Activated CD4-positive, alpha-beta T cell treated with anti-CD3 and anti-CD28 coated beads, Interleukin-2, Interleukin-4, amounts not matched to agents 100 ng/mL and 50 ng/mL, durations not matched to agents 16 hours and 8 hours (primary cell): ENCODE data around the gene ZDHHC22.

ENCODE experiments used
- DNase-seq: peaks from one replicate; pipeline ENCODE4 v3.0.0-alpha.2; 2020; ENCODE audit warnings: low spot score

ZDHHC22 gene

GRCh38 chr14:77157740-77158139 lies 16.1 kb upstream of the ZDHHC22 start:
- DNase-seq, result no peak

- DNase-seq, result no peak
Observed at GRCh38 chr14:77155083-77155482, 13.5 kb upstream of the ZDHHC22 start.

DNA sequence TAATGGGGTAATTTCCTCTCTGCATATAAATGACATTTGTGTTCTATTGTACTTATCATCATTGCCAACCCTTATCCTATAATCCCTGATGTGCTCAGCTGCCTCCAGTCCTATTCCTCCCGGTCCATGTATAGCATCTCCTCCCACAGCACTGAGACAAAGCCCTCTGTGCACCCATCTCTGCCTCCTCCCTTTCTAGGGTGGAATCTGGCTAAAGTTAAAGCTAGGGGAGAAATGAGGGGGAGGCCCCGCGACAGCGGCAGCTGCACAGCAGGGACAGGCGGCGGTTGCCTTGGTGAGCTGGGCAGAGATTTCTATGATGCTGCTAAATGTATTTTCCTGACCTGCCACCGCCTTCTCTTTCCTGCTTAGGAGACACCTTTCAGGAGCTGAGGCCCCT lies 12.8 kb upstream of the ZDHHC22 start:
- DNase-seq, result no peak

GRCh38 chr14:77153802-77154201 lies 12.2 kb upstream of the ZDHHC22 start:
- DNase-seq, result no peak

DNA sequence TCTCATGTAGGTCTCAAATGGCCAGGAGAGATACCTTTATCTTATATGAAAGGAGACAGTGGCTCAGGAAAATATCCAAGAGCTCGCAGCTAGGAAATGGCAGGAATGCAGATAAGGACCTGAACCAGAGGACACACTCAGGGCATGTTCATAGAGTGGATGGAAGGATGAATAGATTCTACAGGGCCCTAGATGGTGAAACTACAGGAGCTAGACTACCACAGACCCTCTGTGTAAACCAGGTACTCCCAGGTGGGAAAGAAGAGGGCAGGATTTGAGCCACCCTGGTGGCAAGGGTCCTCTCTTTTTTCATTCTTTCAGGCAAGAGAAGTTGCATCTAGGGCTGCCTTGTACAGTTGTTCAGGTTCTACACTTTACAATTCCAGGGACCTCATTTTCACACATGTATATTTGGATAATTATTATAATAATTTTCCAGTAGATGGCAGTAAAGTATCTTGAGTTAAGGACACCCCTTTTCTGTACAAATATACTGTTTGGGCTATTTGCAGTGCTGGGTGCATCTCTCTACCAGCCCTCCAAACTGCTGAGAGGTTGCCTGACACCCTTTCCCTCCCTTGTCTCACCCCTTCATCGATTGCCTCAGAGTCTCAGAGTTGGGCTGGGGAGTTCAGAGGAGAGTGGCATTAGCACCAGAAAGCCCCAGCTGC lies 10.5 kb upstream of the ZDHHC22 start:
- peak; percentile 27 for DNase-seq

- DNase-seq, result no peak
Observed at GRCh38 chr14:77151245-77151644, 9.7 kb upstream of the ZDHHC22 start.

GRCh38 chr14:77148510-77149231 lies 7.1 kb upstream of the ZDHHC22 start:
- DNase-seq, result no peak

- DNase-seq, result no peak
Observed at GRCh38 chr14:77145975-77146740, 4.6 kb upstream of the ZDHHC22 start.

DNA sequence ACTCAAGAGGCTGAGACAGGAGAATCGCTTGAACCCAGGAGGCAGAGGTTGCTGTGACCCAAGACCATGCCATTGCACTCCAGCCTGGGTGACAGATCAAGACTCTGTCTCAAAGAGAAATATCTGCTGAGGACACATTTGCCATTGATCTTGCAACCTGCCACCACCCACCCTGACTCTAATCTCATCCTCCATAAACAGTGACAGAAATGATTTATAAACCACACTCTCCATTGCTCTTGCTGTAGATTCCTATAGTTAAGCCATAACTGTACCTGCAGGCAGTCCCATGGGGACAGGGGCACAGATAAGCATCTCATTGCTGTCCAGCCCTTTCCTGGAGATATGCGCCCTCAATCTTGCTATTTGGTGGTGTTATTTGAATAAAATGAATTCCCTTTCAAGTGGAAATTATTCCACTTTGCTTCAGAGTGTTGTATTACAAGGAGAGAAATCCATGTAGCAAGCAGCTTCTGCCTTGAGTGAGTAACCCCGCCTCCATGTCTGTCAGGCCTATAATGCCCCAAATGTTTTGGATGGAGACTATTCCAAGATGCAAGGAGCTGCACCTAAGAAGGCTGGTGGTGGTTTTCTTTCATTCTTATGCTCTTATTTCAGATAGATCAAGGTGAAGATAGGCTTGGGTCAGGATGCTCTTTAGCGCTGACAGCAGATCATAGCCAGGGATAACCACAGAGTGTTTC lies 3.0 kb upstream of the ZDHHC22 start:
- DNase-seq, result no peak

GRCh38 chr14:77143071-77143470 lies 1.5 kb upstream of the ZDHHC22 start:
- no peak for DNase-seq

DNA sequence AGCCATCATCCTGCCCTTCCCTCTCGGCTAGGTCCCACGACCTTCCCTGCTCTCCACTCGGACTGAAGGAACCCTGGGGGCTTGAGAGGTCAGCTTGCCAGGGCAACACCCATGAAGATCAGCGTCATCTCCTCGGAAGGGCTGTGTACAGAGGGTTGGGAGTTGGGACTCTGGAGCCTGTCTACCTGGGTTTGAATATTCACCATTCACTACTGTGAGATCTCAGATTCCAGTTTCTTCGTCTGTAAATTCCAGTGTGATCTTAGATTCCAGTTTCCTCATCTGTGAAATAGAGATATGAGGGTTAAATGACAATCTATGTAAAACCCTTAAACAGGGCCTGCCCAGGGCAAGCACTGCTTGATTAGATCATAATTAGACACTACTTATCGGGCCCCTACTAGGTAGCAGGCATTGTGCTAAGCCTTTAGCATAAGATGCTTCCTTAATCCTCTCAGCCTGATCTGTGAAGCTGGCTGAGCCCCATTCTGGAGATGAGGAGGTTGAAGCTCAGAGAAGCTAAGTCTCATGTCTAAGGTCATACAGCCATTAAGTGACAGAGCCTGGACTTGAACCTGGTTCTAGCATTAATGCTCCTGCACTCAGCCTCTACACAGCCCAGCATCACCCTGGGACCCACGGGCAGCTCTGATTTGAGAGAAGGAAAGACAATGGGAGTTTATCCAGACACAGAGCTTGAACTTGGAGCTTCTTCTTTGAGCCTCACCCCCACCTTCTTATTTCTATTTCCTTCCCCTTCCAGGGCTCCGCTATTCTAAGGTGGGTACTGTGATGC lies 612 bp upstream of the ZDHHC22 start:
- no peak for DNase-seq

DNA sequence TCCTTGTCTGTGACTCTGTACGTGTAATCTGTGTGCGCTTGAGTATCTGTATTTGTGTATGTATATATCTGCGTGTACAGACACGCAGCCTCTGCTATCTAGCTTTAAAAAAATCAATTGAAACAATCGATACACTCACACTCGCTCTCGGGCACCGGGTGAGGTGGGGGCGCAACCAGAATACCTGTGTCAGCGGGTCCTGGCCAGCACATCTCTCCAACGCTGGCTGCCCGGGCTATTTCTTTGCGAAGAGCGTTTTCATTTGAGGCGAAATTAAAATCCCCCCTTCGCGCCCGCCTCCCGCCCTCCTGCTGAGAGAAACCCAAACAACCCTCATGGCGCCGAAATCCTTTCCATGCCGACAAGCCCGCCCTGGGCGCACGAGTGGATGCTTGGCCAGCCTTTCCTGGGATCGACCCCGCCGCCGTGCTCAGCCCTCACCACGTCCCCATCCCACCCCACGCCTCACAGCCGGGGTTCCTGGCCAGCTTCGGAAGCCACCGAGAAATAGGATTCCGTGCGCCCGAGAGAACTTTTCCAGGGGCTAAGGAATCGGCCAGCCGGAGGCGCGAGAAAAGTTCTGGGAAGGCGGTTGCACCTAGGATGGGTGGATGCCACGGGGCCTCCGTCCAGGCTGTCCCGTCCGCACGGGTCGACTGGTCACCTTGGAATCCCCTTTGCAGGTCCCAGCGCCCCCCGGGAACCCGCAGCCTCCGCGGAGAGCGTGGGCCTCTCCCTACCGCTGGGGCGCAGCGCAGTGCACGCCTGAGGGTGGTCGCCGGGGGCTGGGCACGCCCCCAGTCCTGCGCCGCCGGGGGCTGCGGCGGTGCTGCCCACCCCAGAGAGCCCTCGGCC lies 1.0 kb downstream of the ZDHHC22 start:
- no peak for DNase-seq

- peak; percentile 52 for DNase-seq
Observed at GRCh38 chr14:77139540-77140358, 1.8 kb downstream of the ZDHHC22 start.

DNA sequence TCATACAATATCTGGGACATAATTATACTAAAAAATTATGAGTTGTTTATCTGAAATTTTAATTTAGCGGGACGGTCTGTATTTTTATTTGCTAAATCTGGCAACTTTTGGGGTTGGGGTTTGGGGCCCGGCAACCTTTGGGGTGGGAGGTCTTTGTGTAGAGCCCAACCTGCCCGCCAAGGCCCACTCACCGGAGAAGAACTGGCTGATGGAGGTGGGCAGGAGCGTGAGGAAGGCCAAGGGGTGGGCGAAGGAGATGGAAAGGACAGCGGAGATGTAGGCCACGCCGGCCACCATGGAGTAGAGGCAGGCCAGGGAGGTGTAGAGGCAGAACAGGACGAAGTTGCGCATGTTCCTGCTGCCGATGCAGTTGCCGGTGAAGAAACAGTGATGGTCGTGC lies 2.6 kb downstream of the ZDHHC22 start:
- no peak for DNase-seq

- peak; percentile 60 for DNase-seq
Observed at GRCh38 chr14:77133720-77134338, 7.8 kb downstream of the ZDHHC22 start.

GRCh38 chr14:77131871-77132486 lies 9.6 kb downstream of the ZDHHC22 start:
- DNase-seq, result no peak

DNA sequence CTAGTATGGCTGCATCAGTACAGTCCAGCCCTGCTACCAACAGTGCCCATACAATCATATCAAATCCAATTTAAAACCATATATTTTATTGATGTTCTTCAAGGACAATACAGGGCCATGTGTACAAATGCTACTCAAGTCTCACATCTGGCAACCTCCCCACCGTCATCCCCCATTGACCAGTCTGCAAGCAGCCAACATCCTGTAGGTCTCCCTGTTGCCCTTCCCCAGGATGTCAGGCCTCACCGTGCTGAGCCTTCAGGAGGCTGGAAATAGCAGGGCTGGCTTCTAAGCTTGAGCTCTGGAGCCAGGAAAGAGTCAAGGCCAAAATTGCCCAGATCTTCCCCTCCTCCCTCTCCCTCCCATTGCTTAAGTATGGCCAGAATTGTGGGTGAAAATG lies 10.4 kb downstream of the ZDHHC22 start:
- DNase-seq, result no peak

DNA sequence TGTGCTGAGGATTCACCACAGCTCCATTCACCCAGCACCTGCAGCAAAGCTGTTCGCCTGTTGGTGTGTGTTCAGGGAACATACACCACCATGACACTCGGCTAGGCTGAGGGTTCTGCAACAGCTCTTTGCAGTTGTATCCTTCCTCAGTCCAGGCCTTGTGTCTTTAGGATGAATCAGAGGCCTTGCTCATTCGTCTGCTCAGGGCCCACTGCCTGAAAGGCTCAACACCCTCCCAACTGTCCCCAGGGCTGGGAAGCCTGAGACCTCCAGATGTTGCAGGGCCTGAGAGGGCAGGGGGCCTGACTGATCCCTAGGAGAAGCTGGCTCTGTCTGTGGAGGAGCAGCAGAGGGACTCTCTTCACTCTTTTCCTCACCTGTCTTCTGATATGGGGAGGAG lies 11.2 kb downstream of the ZDHHC22 start:
- DNase-seq, result no peak

- no peak for DNase-seq
Observed at GRCh38 chr14:77128414-77128891, 13.1 kb downstream of the ZDHHC22 start.
